ENCODE results near the gene TENT4B. TPM values are rescaled to one million over a fixed set of nuclear protein-coding genes. Genes with fewer than 3 reads are reported as not detected.

The TENT4B gene
- total and polyA plus RNA-seq, 2 experiments from 2014 or later: 7.7 to 14.8 TPM

- H2AFZ ChIP-seq: no peak overlapping the region
- no peak overlapping the region for H3K27ac ChIP-seq
- no peaks in the 10 kb centered on the region for H3K79me2 ChIP-seq
- no peaks in the 10 kb centered on the region for H3K9me3 ChIP-seq (ENCODE audit: low read depth)
- H3K27me3 ChIP-seq: no peaks in the 10 kb centered on the region
- H3K4me1 ChIP-seq (ENCODE audit: insufficient read depth): no peaks in the 10 kb centered on the region
- no peaks in the 10 kb centered on the region for H4K20me1 ChIP-seq (ENCODE audit: insufficient read depth, poor library complexity, severe bottlenecking)
- no peaks in the 10 kb centered on the region for H3K9me2 ChIP-seq (replicated peaks; ENCODE audit: insufficient read depth)
- H3K4me3 ChIP-seq: no peak overlapping the region
- H3K4me2 ChIP-seq: no peak overlapping the region
- H3K36me3 ChIP-seq (replicated peaks; ENCODE audit: insufficient read depth, low read depth): no peaks in the 10 kb centered on the region
- DNase-seq (ENCODE audit: low spot score): no peak
- WGBS (ENCODE audit: low lambda C conversion rate, missing lambda C conversion rate): 98% methylated on average over 8 of the region's 8 CpGs
- no peak for TF ChIP-seq EZH2phosphoT487 (IDR thresholded peaks at IDR 0.05; ENCODE audit: low read depth, severe bottlenecking, unreplicated experiment)
- no peak for TF ChIP-seq EZH2 (IDR thresholded peaks at IDR 0.05; ENCODE audit: borderline replicate concordance)
- TF ChIP-seq, protein P1, sequence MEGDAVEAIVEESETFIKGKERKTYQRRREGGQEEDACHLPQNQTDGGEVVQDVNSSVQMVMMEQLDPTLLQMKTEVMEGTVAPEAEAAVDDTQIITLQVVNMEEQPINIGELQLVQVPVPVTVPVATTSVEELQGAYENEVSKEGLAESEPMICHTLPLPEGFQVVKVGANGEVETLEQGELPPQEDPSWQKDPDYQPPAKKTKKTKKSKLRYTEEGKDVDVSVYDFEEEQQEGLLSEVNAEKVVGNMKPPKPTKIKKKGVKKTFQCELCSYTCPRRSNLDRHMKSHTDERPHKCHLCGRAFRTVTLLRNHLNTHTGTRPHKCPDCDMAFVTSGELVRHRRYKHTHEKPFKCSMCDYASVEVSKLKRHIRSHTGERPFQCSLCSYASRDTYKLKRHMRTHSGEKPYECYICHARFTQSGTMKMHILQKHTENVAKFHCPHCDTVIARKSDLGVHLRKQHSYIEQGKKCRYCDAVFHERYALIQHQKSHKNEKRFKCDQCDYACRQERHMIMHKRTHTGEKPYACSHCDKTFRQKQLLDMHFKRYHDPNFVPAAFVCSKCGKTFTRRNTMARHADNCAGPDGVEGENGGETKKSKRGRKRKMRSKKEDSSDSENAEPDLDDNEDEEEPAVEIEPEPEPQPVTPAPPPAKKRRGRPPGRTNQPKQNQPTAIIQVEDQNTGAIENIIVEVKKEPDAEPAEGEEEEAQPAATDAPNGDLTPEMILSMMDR (IDR thresholded peaks at IDR 0.05; ENCODE audit: poor library complexity): no peak
Observed at GRCh38 chr16:50253514-50253910, 100.4 kb downstream of the TENT4B start.

GRCh38 chr16:50254072-50254471, 101.0 kb downstream of the TENT4B start:
- Histone ChIP-seq H3K4me1 (ENCODE audit: insufficient read depth) (no peaks in the 10 kb centered on the region), H3K27ac (no peak overlapping the region), H3K9me3 (ENCODE audit: low read depth) (no peaks in the 10 kb centered on the region), H3K4me2 (no peak overlapping the region), H3K4me3 (no peak overlapping the region), H3K36me3 (replicated peaks; ENCODE audit: insufficient read depth, low read depth) (no peaks in the 10 kb centered on the region), H3K9me2 (replicated peaks; ENCODE audit: insufficient read depth) (no peaks in the 10 kb centered on the region), H3K27me3 (no peaks in the 10 kb centered on the region), H3K79me2 (no peaks in the 10 kb centered on the region), H4K20me1 (ENCODE audit: insufficient read depth, poor library complexity, severe bottlenecking) (no peaks in the 10 kb centered on the region), H2AFZ (no peak overlapping the region)
- 84% methylated on average over 7 of the region's 7 CpGs for WGBS (ENCODE audit: low lambda C conversion rate, missing lambda C conversion rate)
- no peak for DNase-seq (ENCODE audit: low spot score)
- TF ChIP-seq, protein P1 (IDR thresholded peaks at IDR 0.05; ENCODE audit: poor library complexity): no peak
- TF ChIP-seq EZH2phosphoT487 (IDR thresholded peaks at IDR 0.05; ENCODE audit: low read depth, severe bottlenecking, unreplicated experiment): no peak
- no peak for TF ChIP-seq EZH2 (IDR thresholded peaks at IDR 0.05; ENCODE audit: borderline replicate concordance)

GRCh38 chr16:50255538-50255937, 102.4 kb downstream of the TENT4B start:
- no peak overlapping the region for H3K27ac ChIP-seq
- H3K27me3 ChIP-seq: no peaks in the 10 kb centered on the region
- 84% methylated on average over 2 of the region's 2 CpGs for WGBS (ENCODE audit: low lambda C conversion rate, missing lambda C conversion rate)
- H2AFZ ChIP-seq: no peak overlapping the region
- H3K4me1 ChIP-seq (ENCODE audit: insufficient read depth): no peaks in the 10 kb centered on the region
- TF ChIP-seq, protein P1 (IDR thresholded peaks at IDR 0.05; ENCODE audit: poor library complexity): no peak
- TF ChIP-seq EZH2 (IDR thresholded peaks at IDR 0.05; ENCODE audit: borderline replicate concordance): no peak
- H3K4me2 ChIP-seq: no peak overlapping the region
- H3K9me2 ChIP-seq (replicated peaks; ENCODE audit: insufficient read depth): no peaks in the 10 kb centered on the region
- H3K79me2 ChIP-seq: no peaks in the 10 kb centered on the region
- H3K9me3 ChIP-seq (ENCODE audit: low read depth): no peaks in the 10 kb centered on the region
- no peaks in the 10 kb centered on the region for H4K20me1 ChIP-seq (ENCODE audit: insufficient read depth, poor library complexity, severe bottlenecking)
- no peak overlapping the region for H3K4me3 ChIP-seq
- H3K36me3 ChIP-seq (replicated peaks; ENCODE audit: insufficient read depth, low read depth): no peaks in the 10 kb centered on the region
- DNase-seq (ENCODE audit: low spot score): no peak

- H3K36me3 ChIP-seq (replicated peaks; ENCODE audit: insufficient read depth, low read depth): no peaks in the 10 kb centered on the region
- no peak for TF ChIP-seq EZH2phosphoT487 (IDR thresholded peaks at IDR 0.05; ENCODE audit: low read depth, severe bottlenecking, unreplicated experiment)
- TF ChIP-seq, protein P1 (IDR thresholded peaks at IDR 0.05; ENCODE audit: poor library complexity): no peak
- no peak for TF ChIP-seq EZH2 (IDR thresholded peaks at IDR 0.05; ENCODE audit: borderline replicate concordance)
- no peaks in the 10 kb centered on the region for H3K27me3 ChIP-seq
- H3K4me2 ChIP-seq: no peak overlapping the region
- no peaks in the 10 kb centered on the region for H3K9me2 ChIP-seq (replicated peaks; ENCODE audit: insufficient read depth)
- no peaks in the 10 kb centered on the region for H3K4me1 ChIP-seq (ENCODE audit: insufficient read depth)
- no peaks in the 10 kb centered on the region for H4K20me1 ChIP-seq (ENCODE audit: insufficient read depth, poor library complexity, severe bottlenecking)
- no peaks in the 10 kb centered on the region for H3K79me2 ChIP-seq
- DNase-seq (ENCODE audit: low spot score): no peak
- H2AFZ ChIP-seq: no peak overlapping the region
- 44% methylated on average over 1 of the region's 1 CpG for WGBS (ENCODE audit: low lambda C conversion rate, missing lambda C conversion rate)
- H3K4me3 ChIP-seq: no peak overlapping the region
- H3K9me3 ChIP-seq (ENCODE audit: low read depth): no peaks in the 10 kb centered on the region
- H3K27ac ChIP-seq: no peak overlapping the region
Observed at GRCh38 chr16:50256604-50257003, 103.5 kb downstream of the TENT4B start.

Measured in hepatocyte (in vitro differentiated cells).